K562 (cell line): Measurements from ENCODE around the gene NCF2. TPM values are rescaled to one million over a fixed set of nuclear protein-coding genes. Genes with fewer than 3 reads are reported as not detected.

ENCODE experiments used
- ATAC-seq: fragments of 200-7000 bp; cut with Tn5 transposase; 3 replicates; pipeline ENCODE4 v1.9.1; 2020; ENCODE audit warnings: moderate library complexity
- BruUV-seq: library from RNA; stranded (reverse); fragments of 400-500 nt; replicated peaks from 2 replicates; lab custom pipeline; 2021; lab: Mats Ljungman, UMichigan
- CTCF ChIA-PET: fragments of 300-600 bp; formaldehyde crosslinking; extraction: SDS; loops from one replicate; lab custom pipeline; 2021; ENCODE audit warnings: low intra/inter-chr PET ratio; lab: Yijun Ruan, JAX
- POLR2A ChIA-PET: fragments of 300-600, 350-650 bp; sonication (Branson Sonifier 250); formaldehyde crosslinking; extraction: SDS; loops from one replicate; lab custom pipeline; 2021; ENCODE audit warnings: antibody characterized with exemption, inconsistent platforms; lab: Yijun Ruan, JAX
- DNase-seq, 4 experiments: peaks; one replicate each; pipeline versions ENCODE4 v3.0.0 to v3.0.0-alpha.2; 2011 to 2018; ENCODE audit warnings: low spot score in 3 of 4, mixed read lengths in 3 of 4; ENCODE audit errors: extremely low read depth in 1 of 4
- FAIRE-seq: peaks from 2 replicates; lab custom pipeline; 2011; peaks lifted over from hg19 to GRCh38; lab: Jason Lieb, UNC
- H2AFZ ChIP-seq: 2 replicates; pipeline ENCODE4 v1.6.0; 2011; ENCODE audit warnings: low read depth, low read length, control low read depth, inconsistent platforms
- H3K27ac ChIP-seq: fragments of 200-600 bp; 3 replicates; pipeline ENCODE4 v1.8.0; 2011; ENCODE audit warnings: low read depth, mild to moderate bottlenecking, control low read depth, inconsistent platforms, low read length, moderate library complexity, mixed read lengths; ENCODE audit errors: extremely low read depth
- H3K27me3 ChIP-seq, 2 experiments: fragments of 300-600 bp in 1 of 2; 2 replicates in 1 of 2; 3 replicates in 1 of 2; pipeline versions ENCODE4 v1.6.0 to v1.8.0; 2011; ENCODE audit warnings: inconsistent platforms in 2 of 2, low read length in 2 of 2, mild to moderate bottlenecking in 1 of 2, mixed read lengths in 1 of 2, moderate library complexity in 1 of 2; ENCODE audit not compliant: control insufficient read depth in 2 of 2, insufficient read depth in 2 of 2
- H3K36me3 ChIP-seq: fragments of 300-600 bp; 3 replicates; pipeline ENCODE4 v1.8.0; 2011; ENCODE audit warnings: mild to moderate bottlenecking, low read length, inconsistent platforms; ENCODE audit not compliant: control insufficient read depth, insufficient read depth
- H3K4me1 ChIP-seq, 2 experiments: fragments of 200-600 bp in 1 of 2; replicated peaks in 1 of 2; 2 replicates in 1 of 2; 3 replicates in 1 of 2; pipeline versions ENCODE4 v1.5.1 to v1.8.0; 2011; ENCODE audit warnings: inconsistent platforms in 2 of 2, low read length in 2 of 2, mild to moderate bottlenecking in 1 of 2, mixed read lengths in 1 of 2, moderate library complexity in 1 of 2; ENCODE audit not compliant: control insufficient read depth in 2 of 2, insufficient read depth in 2 of 2
- H3K4me2 ChIP-seq: 2 replicates; pipeline ENCODE4 v1.6.1; 2011; ENCODE audit warnings: low read length, control low read depth, inconsistent platforms, mixed read lengths; ENCODE audit not compliant: insufficient read depth
- H3K4me3 ChIP-seq: fragments of 200-600 bp; sonication (generic), shearing (Covaris generic); 2 replicates; pipeline ENCODE4 v1.5.1; 2016; ENCODE audit warnings: control low read depth, inconsistent platforms
- H3K79me2 ChIP-seq: fragments of 200-600 bp; 3 replicates; pipeline ENCODE4 v1.8.0; 2011; ENCODE audit warnings: low read length, inconsistent platforms; ENCODE audit not compliant: control insufficient read depth, insufficient read depth
- H3K9ac ChIP-seq, 2 experiments: 2 replicates each; pipeline versions ENCODE4 v1.6.0 to v1.6.1; 2011; ENCODE audit warnings: low read depth in 2 of 2, low read length in 2 of 2, control low read depth in 1 of 2, inconsistent platforms in 1 of 2, mild to moderate bottlenecking in 1 of 2, mixed read lengths in 1 of 2; ENCODE audit not compliant: insufficient read depth in 1 of 2
- H3K9me1 ChIP-seq: one replicate; pipeline ENCODE4 v1.6.0; 2011; ENCODE audit warnings: inconsistent platforms, mild to moderate bottlenecking, low read length, moderate library complexity; ENCODE audit not compliant: control insufficient read depth, insufficient read depth
- H3K9me3 ChIP-seq: replicated peaks from 2 replicates; pipeline ENCODE4 v1.5.1; 2011; ENCODE audit warnings: low read depth, low read length, inconsistent platforms; ENCODE audit not compliant: control insufficient read depth, insufficient read depth
- H4K20me1 ChIP-seq: replicated peaks from 2 replicates; pipeline ENCODE4 v1.6.1; 2011; ENCODE audit warnings: low read length, inconsistent platforms, mixed read lengths; ENCODE audit not compliant: control insufficient read depth, insufficient read depth
- POLR2AphosphoS2 ChIP-seq: IDR thresholded peaks from 2 replicates; pipeline ENCODE4 v1.6.1; 2012; ENCODE audit warnings: low read length, improper control_type of control experiment
- WGBS: fragments of 100-300 bp; shearing (Covaris generic); methylation state at CpG from one replicate; pipeline ENCODE4 v1.1.6; 2016; ENCODE audit warnings: low coverage, mixed read lengths; ENCODE audit not compliant: insufficient coverage; ENCODE audit errors: missing lambda C conversion rate; 5-methylcytosine and 5-hydroxymethylcytosine counted together
- in situ Hi-C: fragments of 300-500 bp; cut with MboI; formaldehyde crosslinking; loops from 4 replicates; pipeline ENCODE4 v1.15.0; 2018; ENCODE audit warnings: inconsistent platforms, mixed read lengths
- intact Hi-C: fragments of 100-400 bp; cut with micrococcal nuclease; formaldehyde crosslinking; loops from 2 replicates; pipeline ENCODE4 v1.14.2; 2022
- polyA plus RNA-seq, 8 experiments: library from polyadenylated mRNA; depleted of rRNA in 4 of 8; stranded (reverse) in 5 of 8; unstranded in 3 of 8; fragments of >200 nt; fragmentation: Nextera tagmentation in 2 of 8; fragmentation: Illumina TruSeq in 1 of 8; extraction: Ambion mirVana in 2 of 8; extraction: Trizol in 1 of 8; gene quantifications; 2 replicates each; pipeline versions ENCODE4 v1.2.1 to v1.2.3, GENCODE V29; 2011 to 2014; ENCODE audit warnings: inconsistent platforms in 1 of 8, missing spikeins in 1 of 8
- total RNA-seq, 7 experiments: library from RNA; depleted of rRNA in 6 of 7; stranded (reverse); fragments of >200 nt in 6 of 7; fragmentation: Illumina TruSeq in 2 of 7; extraction: Trizol in 2 of 7; gene quantifications; 2 replicates each; pipeline versions ENCODE4 v1.2.1 to v1.2.3, GENCODE V29; 2011 to 2021; ENCODE audit warnings: low replicate concordance in 1 of 7
- TF ChIP-seq, protein P1 (sequence below): fragments of 450-650 bp; formaldehyde crosslinking; IDR thresholded peaks from 2 replicates; pipeline ENCODE4 v1.4.0; 2020; ENCODE audit warnings: mild to moderate bottlenecking, moderate library complexity
- TF ChIP-seq, protein P2 (sequence below): fragments of 200-800 bp; sonication (Bioruptor generic); IDR thresholded peaks from 2 replicates; pipeline ENCODE4 v1.6.1; 2017; ENCODE audit warnings: missing genetic modification characterization, missing compliant biosample characterization

NCF2 gene
- total and polyA plus RNA-seq, 9 of the 15 experiments (the other 6 are each of a cell fraction or from before 2014, with no cell fraction given), result 0.07 to 0.54 (median 0.16) TPM; not detected in 3

DNA sequence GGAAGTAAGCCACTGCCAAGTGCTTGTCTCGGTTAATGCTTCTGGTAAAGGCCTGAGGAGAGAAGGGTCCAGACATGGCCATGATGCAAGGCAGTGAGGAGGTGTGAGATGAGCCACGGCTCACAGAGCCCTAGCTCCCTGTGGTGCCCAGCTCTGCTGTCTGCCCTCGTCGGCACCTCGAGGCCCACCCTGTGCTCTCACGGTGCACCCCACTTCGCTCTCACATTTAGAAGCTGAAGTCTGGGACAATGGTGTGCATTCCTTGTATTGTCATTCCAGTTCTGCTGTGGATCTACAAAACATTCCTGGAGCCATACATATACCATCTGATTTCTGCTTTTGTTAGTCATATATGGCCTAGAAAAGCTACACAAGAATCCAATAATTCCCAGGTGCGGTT, 3.3 kb downstream of the NCF2 start (continued):
- TF ChIP-seq, protein P1, sequence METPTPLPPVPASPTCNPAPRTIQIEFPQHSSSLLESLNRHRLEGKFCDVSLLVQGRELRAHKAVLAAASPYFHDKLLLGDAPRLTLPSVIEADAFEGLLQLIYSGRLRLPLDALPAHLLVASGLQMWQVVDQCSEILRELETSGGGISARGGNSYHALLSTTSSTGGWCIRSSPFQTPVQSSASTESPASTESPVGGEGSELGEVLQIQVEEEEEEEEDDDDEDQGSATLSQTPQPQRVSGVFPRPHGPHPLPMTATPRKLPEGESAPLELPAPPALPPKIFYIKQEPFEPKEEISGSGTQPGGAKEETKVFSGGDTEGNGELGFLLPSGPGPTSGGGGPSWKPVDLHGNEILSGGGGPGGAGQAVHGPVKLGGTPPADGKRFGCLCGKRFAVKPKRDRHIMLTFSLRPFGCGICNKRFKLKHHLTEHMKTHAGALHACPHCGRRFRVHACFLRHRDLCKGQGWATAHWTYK (CRISPR knock-in tag), result no peak
- TF ChIP-seq, protein P2, sequence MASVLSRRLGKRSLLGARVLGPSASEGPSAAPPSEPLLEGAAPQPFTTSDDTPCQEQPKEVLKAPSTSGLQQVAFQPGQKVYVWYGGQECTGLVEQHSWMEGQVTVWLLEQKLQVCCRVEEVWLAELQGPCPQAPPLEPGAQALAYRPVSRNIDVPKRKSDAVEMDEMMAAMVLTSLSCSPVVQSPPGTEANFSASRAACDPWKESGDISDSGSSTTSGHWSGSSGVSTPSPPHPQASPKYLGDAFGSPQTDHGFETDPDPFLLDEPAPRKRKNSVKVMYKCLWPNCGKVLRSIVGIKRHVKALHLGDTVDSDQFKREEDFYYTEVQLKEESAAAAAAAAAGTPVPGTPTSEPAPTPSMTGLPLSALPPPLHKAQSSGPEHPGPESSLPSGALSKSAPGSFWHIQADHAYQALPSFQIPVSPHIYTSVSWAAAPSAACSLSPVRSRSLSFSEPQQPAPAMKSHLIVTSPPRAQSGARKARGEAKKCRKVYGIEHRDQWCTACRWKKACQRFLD, result no peak

DNA sequence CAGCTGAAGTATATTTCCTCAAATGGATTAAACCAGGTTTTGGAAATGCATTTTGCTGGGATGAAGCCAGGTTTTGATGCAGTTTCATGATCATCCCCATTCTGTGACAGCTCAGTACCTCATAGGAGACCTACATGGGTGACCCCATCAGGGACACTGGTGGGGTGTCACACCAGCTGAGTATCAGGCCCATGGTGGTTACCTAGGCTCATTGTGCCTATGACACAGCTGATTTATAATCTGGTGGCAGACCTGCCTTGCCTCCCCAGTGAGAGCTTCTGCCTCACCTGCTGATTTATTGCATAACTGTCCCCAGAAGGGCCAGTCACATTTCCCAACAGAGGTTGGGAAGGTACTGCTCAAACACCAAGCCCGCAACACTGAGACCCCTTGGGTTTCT, 3.8 kb downstream of the NCF2 start:
- TF ChIP-seq POLR2AphosphoS2, result no peak
- CTCF ChIA-PET, result no interaction called here
- Histone ChIP-seq H3K4me1 (peaks cover 0 to 4% of the 10 kb centered on the region in 2 experiments; a peak in 2 of 5 replicates), H4K20me1 (no peaks in the 10 kb centered on the region; the same call in 1 of the 2 replicates), H3K9me1 (no peaks in the 10 kb centered on the region), H3K4me2 (no peak overlapping the region), H3K79me2 (no peaks in the 10 kb centered on the region), H3K4me3 (no peak overlapping the region), H3K9ac (no peak overlapping the region), H3K36me3 (no peaks in the 10 kb centered on the region), H3K27ac (no peak overlapping the region), H2AFZ (no peak overlapping the region), H3K9me3 (no peaks in the 10 kb centered on the region), H3K27me3 (peaks cover 25 to 45% of the 10 kb centered on the region in 2 experiments)
- no TSS peak for BruUV-seq
- no peak for FAIRE-seq
- DNase-seq, result no peak
- ATAC-seq, result no peak
- in situ Hi-C loops (no loop called here), intact Hi-C loops (no loop called here)
- WGBS, result 13% methylated on average over 1 of the region's 1 CpG
- POLR2A ChIA-PET, result interaction anchor here (1.2 to 1.7 kb wide), 2 partner anchors 13 to 14 kb away, joined by 4 read pairs; no protein-coding TSS in a partner anchor
